Esophagus squamous epithelium (tissue), 4 donors: Measurements from ENCODE around the gene SECISBP2.

ENCODE experiments used
- POLR2A ChIP-seq, 4 donors: fragments of 450-650 bp; IDR thresholded peaks; one replicate each; pipeline ENCODE4 v1.6.1; 2017; ENCODE audit warnings: antibody characterized with exemption in 4 of 4, mild to moderate bottlenecking in 4 of 4, moderate library complexity in 3 of 4
- TF ChIP-seq, protein P1 (sequence below), 6 experiments: fragments of 450-650 bp in 4 of 6; fragments of 200-600 bp in 2 of 6; sonication (generic) in 2 of 6; IDR thresholded peaks; one replicate each; pipeline ENCODE4 v1.5.1; 2016 to 2019; ENCODE audit warnings: antibody characterized with exemption in 6 of 6, mild to moderate bottlenecking in 4 of 6, moderate library complexity in 4 of 6

DNA sequence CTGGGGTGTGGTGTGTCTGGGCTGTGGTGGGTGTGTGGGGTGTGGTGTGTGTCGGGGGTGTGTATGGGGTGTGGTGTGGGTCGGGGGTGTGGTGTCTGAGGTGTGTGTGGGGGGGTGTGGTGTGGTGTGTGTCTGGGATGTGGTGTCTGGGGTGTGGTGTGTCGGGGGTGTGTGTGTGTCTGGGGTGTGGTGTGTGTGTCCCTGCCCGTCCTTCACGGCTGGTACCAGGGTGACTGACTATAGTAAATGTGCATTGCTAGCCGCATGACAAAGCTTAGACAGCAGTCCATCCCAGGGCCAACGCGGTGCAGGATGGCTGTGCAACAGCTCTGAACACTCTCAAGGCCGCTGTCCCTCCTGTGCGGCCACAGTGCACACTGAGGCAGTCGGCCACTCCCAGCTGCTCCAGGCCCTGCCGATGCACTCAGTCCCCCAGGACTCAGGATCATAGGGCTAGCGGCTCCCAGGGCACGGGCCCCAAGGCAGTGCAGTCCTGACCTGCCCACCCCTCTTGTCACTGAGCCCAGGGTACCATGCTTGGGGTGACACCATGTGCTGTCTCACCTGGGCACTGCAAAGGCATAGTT is 54.0 kb downstream of the SECISBP2 start:
- no peak for TF ChIP-seq POLR2A (IDR thresholded peaks at IDR 0.05)
- TF ChIP-seq, protein P1, sequence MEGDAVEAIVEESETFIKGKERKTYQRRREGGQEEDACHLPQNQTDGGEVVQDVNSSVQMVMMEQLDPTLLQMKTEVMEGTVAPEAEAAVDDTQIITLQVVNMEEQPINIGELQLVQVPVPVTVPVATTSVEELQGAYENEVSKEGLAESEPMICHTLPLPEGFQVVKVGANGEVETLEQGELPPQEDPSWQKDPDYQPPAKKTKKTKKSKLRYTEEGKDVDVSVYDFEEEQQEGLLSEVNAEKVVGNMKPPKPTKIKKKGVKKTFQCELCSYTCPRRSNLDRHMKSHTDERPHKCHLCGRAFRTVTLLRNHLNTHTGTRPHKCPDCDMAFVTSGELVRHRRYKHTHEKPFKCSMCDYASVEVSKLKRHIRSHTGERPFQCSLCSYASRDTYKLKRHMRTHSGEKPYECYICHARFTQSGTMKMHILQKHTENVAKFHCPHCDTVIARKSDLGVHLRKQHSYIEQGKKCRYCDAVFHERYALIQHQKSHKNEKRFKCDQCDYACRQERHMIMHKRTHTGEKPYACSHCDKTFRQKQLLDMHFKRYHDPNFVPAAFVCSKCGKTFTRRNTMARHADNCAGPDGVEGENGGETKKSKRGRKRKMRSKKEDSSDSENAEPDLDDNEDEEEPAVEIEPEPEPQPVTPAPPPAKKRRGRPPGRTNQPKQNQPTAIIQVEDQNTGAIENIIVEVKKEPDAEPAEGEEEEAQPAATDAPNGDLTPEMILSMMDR (IDR thresholded peaks at IDR 0.05) = no peak
